ENCODE measurements around the gene SLC19A1.

DNA sequence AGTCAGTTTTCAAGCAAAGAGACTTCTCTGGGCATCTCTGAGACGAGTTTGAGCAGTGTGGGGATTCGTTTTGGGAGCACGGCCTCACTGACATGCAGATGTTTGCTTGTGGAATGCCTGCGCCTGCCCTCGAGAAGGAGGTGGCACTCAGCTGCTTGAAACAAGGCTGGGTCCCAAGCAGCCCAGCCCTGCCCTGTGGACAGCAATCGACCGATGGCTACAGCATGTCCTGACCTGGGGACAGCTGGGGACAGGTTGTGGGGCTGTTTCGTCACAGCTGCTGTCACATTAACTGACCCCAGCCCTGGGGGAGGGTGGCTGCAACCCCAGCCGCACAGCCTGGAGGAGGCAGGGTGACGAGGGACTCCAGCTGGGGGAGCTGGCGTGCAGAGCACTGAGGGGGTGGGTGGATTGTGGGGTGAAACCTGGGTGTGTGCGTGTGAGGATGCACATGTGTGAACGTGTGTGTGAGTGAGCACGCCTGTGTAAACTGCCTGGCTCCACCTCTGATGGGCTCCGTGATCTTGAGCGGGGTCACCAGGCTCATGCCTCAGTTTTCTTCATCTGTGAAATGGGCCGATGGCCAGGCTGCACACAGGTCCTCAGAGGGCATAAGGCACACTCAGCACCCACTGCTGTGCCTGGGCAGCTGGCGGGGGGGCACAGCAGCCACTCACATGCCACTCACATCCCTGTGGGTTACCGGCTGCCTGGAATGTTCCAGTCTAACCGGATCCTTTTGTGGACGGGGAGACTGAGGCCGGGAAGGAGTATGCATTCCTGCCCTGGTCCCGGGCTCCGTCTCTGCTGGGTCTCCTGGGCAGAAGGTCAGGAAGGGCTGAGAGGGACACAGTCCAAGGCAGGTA is 87.9 kb downstream of the SLC19A1 start:
- TF ChIP-seq, protein P1, sequence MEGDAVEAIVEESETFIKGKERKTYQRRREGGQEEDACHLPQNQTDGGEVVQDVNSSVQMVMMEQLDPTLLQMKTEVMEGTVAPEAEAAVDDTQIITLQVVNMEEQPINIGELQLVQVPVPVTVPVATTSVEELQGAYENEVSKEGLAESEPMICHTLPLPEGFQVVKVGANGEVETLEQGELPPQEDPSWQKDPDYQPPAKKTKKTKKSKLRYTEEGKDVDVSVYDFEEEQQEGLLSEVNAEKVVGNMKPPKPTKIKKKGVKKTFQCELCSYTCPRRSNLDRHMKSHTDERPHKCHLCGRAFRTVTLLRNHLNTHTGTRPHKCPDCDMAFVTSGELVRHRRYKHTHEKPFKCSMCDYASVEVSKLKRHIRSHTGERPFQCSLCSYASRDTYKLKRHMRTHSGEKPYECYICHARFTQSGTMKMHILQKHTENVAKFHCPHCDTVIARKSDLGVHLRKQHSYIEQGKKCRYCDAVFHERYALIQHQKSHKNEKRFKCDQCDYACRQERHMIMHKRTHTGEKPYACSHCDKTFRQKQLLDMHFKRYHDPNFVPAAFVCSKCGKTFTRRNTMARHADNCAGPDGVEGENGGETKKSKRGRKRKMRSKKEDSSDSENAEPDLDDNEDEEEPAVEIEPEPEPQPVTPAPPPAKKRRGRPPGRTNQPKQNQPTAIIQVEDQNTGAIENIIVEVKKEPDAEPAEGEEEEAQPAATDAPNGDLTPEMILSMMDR (IDR thresholded peaks at IDR 0.05) = no peak
- TF ChIP-seq POLR2A (IDR thresholded peaks at IDR 0.05) = no peak
